IPS-18a (cell line): ENCODE measurements around the gene GLOD4.
"Not testable (repeated sequence)": the region's sequence is repeated elsewhere in the genome, so short reads cannot be mapped to it uniquely, and the experiment has no call there.

Source experiments
- H3K27ac ChIP-seq: one replicate; pipeline ENCODE4 v1.5.1; 2013; ENCODE audit warnings: low read length
- H3K27me3 ChIP-seq: one replicate; pipeline ENCODE4 v1.6.1; 2013; ENCODE audit warnings: mild to moderate bottlenecking, low read length; ENCODE audit not compliant: control insufficient read depth, insufficient read depth
- H3K36me3 ChIP-seq: one replicate; pipeline ENCODE4 v1.6.1; 2013; ENCODE audit warnings: low read depth, low read length; ENCODE audit not compliant: control insufficient read depth
- H3K4me1 ChIP-seq: one replicate; pipeline ENCODE4 v1.6.1; 2013; ENCODE audit warnings: low read depth, low read length; ENCODE audit not compliant: control insufficient read depth
- H3K4me3 ChIP-seq: one replicate; pipeline ENCODE4 v1.5.1; 2013; ENCODE audit warnings: low read length
- H3K9ac ChIP-seq: one replicate; pipeline ENCODE4 v1.6.1; 2013; ENCODE audit warnings: mild to moderate bottlenecking, low read length, moderate library complexity
- H3K9me3 ChIP-seq: one replicate; pipeline ENCODE4 v1.6.1; 2013; ENCODE audit warnings: low read depth, low read length; ENCODE audit not compliant: control insufficient read depth

GLOD4 gene

GRCh38 chr17:800446-801242, 18.6 kb upstream of the GLOD4 start:
- Histone ChIP-seq H3K9me3 (no peaks in the 10 kb centered on the region), H3K4me1 (no peaks in the 10 kb centered on the region), H3K27me3 (no peaks in the 10 kb centered on the region), H3K36me3 (peaks cover 6% of the 10 kb centered on the region), H3K4me3 (no peak overlapping the region), H3K27ac (no peak overlapping the region), H3K9ac (no peak overlapping the region)

GRCh38 chr17:799261-799660, 17.2 kb upstream of the GLOD4 start:
- Histone ChIP-seq H3K27me3 (no peaks in the 10 kb centered on the region), H3K9ac (no peak overlapping the region), H3K4me3 (no peak overlapping the region), H3K9me3 (no peaks in the 10 kb centered on the region), H3K27ac (no peak overlapping the region), H3K36me3 (peaks cover 6% of the 10 kb centered on the region), H3K4me1 (peaks cover 4% of the 10 kb centered on the region)

- peaks cover 4% of the 10 kb centered on the region for H3K4me1 ChIP-seq
- no peaks in the 10 kb centered on the region for H3K27me3 ChIP-seq
- H3K9me3 ChIP-seq: no peaks in the 10 kb centered on the region
- no peak overlapping the region for H3K4me3 ChIP-seq
- H3K27ac ChIP-seq: no peak overlapping the region
- no peak overlapping the region for H3K9ac ChIP-seq
- peaks cover 6% of the 10 kb centered on the region for H3K36me3 ChIP-seq
Measured at GRCh38 chr17:798246-798645, 16.2 kb upstream of the GLOD4 start.

GRCh38 chr17:797236-797840, 15.3 kb upstream of the GLOD4 start:
- Histone ChIP-seq H3K9me3 (no peaks in the 10 kb centered on the region), H3K9ac (no peak overlapping the region), H3K36me3 (peaks cover 11% of the 10 kb centered on the region), H3K27ac (no peak overlapping the region), H3K4me1 (peaks cover 4% of the 10 kb centered on the region), H3K27me3 (no peaks in the 10 kb centered on the region), H3K4me3 (no peak overlapping the region)

GRCh38 chr17:796609-797008, 14.5 kb upstream of the GLOD4 start:
- H3K9ac ChIP-seq: no peak overlapping the region
- peaks cover 10% of the 10 kb centered on the region for H3K36me3 ChIP-seq
- H3K4me3 ChIP-seq: no peak overlapping the region
- H3K27me3 ChIP-seq: no peaks in the 10 kb centered on the region
- no peaks in the 10 kb centered on the region for H3K9me3 ChIP-seq
- peaks cover 4% of the 10 kb centered on the region for H3K4me1 ChIP-seq
- no peak overlapping the region for H3K27ac ChIP-seq

- H3K4me1 ChIP-seq: peaks cover 4% of the 10 kb centered on the region
- H3K27me3 ChIP-seq: no peaks in the 10 kb centered on the region
- H3K36me3 ChIP-seq: peaks cover 6% of the 10 kb centered on the region
- no peak overlapping the region for H3K9ac ChIP-seq
- no peaks in the 10 kb centered on the region for H3K9me3 ChIP-seq
- no peak overlapping the region for H3K27ac ChIP-seq
- no peak overlapping the region for H3K4me3 ChIP-seq
Measured at GRCh38 chr17:795721-796120, 13.6 kb upstream of the GLOD4 start.

GRCh38 chr17:795276-795675, 13.2 kb upstream of the GLOD4 start:
- Histone ChIP-seq H3K9ac (no peak overlapping the region), H3K9me3 (no peaks in the 10 kb centered on the region), H3K4me3 (no peak overlapping the region), H3K4me1 (peaks cover 4% of the 10 kb centered on the region), H3K27me3 (no peaks in the 10 kb centered on the region), H3K27ac (no peak overlapping the region), H3K36me3 (peaks cover 6% of the 10 kb centered on the region)

GRCh38 chr17:794876-795275, 12.8 kb upstream of the GLOD4 start:
- Histone ChIP-seq H3K4me3 (no peak overlapping the region), H3K4me1 (peaks cover 4% of the 10 kb centered on the region), H3K27ac (no peak overlapping the region), H3K9ac (no peak overlapping the region), H3K36me3 (peaks cover 9% of the 10 kb centered on the region), H3K27me3 (no peaks in the 10 kb centered on the region), H3K9me3 (no peaks in the 10 kb centered on the region)

- peaks cover 24% of the 10 kb centered on the region for H3K36me3 ChIP-seq
- no peak overlapping the region for H3K27ac ChIP-seq
- no peak overlapping the region for H3K9ac ChIP-seq
- H3K4me3 ChIP-seq: no peak overlapping the region
- no peaks in the 10 kb centered on the region for H3K27me3 ChIP-seq
- H3K9me3 ChIP-seq: no peaks in the 10 kb centered on the region
- peaks cover 4% of the 10 kb centered on the region for H3K4me1 ChIP-seq
Measured at GRCh38 chr17:792277-792676, 10.2 kb upstream of the GLOD4 start.

GRCh38 chr17:791829-792228, 9.7 kb upstream of the GLOD4 start:
- no peak overlapping the region for H3K9ac ChIP-seq
- H3K9me3 ChIP-seq: no peaks in the 10 kb centered on the region
- H3K4me3 ChIP-seq: no peak overlapping the region
- no peak overlapping the region for H3K27ac ChIP-seq
- H3K27me3 ChIP-seq: no peaks in the 10 kb centered on the region
- peaks cover 4% of the 10 kb centered on the region for H3K4me1 ChIP-seq
- peaks cover 24% of the 10 kb centered on the region for H3K36me3 ChIP-seq

- H3K27ac ChIP-seq, H3K4me1 ChIP-seq, H3K9ac ChIP-seq, H3K9me3 ChIP-seq, H3K27me3 ChIP-seq, H3K4me3 ChIP-seq: not testable (repeated sequence)
- H3K36me3 ChIP-seq: peaks cover 24% of the 10 kb centered on the region
Measured at GRCh38 chr17:790874-791247, 8.8 kb upstream of the GLOD4 start.
